HEK293 (cell line): ENCODE results near the gene HSPA2.

Source experiments
- BCL6B ChIP-seq: fragments of 450-650 bp; formaldehyde crosslinking; IDR thresholded peaks from 2 replicates; pipeline ENCODE4 v1.5.1; 2017; ENCODE audit warnings: missing biosample characterization, missing genetic modification characterization
- HIC1 ChIP-seq: fragments of 450-650 bp; formaldehyde crosslinking; IDR thresholded peaks from 2 replicates; pipeline ENCODE4 v1.5.1; 2016; ENCODE audit warnings: missing biosample characterization, missing genetic modification characterization
- INSM2 ChIP-seq: fragments of 450-650 bp; formaldehyde crosslinking; IDR thresholded peaks from 2 replicates; pipeline ENCODE4 v1.5.1; 2016; ENCODE audit warnings: missing biosample characterization, missing genetic modification characterization
- KLF16 ChIP-seq: fragments of 450-650 bp; formaldehyde crosslinking; IDR thresholded peaks from 2 replicates; pipeline ENCODE4 v1.5.1; 2017; ENCODE audit warnings: missing biosample characterization, missing genetic modification characterization
- KLF17 ChIP-seq: fragments of 450-650 bp; formaldehyde crosslinking; IDR thresholded peaks from 2 replicates; pipeline ENCODE4 v1.5.1; 2016; ENCODE audit warnings: missing biosample characterization, missing genetic modification characterization
- KLF9 ChIP-seq: fragments of 450-650 bp; formaldehyde crosslinking; IDR thresholded peaks from 2 replicates; pipeline ENCODE4 v1.5.1; 2016; ENCODE audit warnings: missing biosample characterization, missing genetic modification characterization, low read depth
- MZF1 ChIP-seq: fragments of 450-650 bp; formaldehyde crosslinking; IDR thresholded peaks from 2 replicates; pipeline ENCODE4 v1.5.1; 2017; ENCODE audit warnings: missing biosample characterization, missing genetic modification characterization, borderline replicate concordance
- PRDM1 ChIP-seq: fragments of 450-650 bp; formaldehyde crosslinking; IDR thresholded peaks from 2 replicates; pipeline ENCODE4; 2016; ENCODE audit warnings: missing biosample characterization, missing genetic modification characterization
- PRDM4 ChIP-seq: fragments of 450-650 bp; formaldehyde crosslinking; IDR thresholded peaks from 2 replicates; pipeline ENCODE4 v1.5.1; 2017; ENCODE audit warnings: missing biosample characterization, missing genetic modification characterization
- SCRT1 ChIP-seq: fragments of 450-650 bp; formaldehyde crosslinking; IDR thresholded peaks from 2 replicates; pipeline ENCODE4 v1.5.1; 2016; ENCODE audit warnings: missing biosample characterization, missing genetic modification characterization, borderline replicate concordance
- ZBTB17 ChIP-seq: fragments of 450-650 bp; formaldehyde crosslinking; IDR thresholded peaks from 2 replicates; pipeline ENCODE4 v1.5.1; 2016; ENCODE audit warnings: missing biosample characterization, missing genetic modification characterization
- ZBTB6 ChIP-seq: fragments of 450-650 bp; formaldehyde crosslinking; IDR thresholded peaks from 2 replicates; pipeline ENCODE4 v1.5.1; 2017; ENCODE audit warnings: missing biosample characterization, missing genetic modification characterization
- ZNF155 ChIP-seq: fragments of 450-650 bp; formaldehyde crosslinking; IDR thresholded peaks from 2 replicates; pipeline ENCODE4 v1.5.1; 2016; ENCODE audit warnings: missing biosample characterization, missing genetic modification characterization
- ZNF169 ChIP-seq: fragments of 450-650 bp; formaldehyde crosslinking; IDR thresholded peaks from 2 replicates; pipeline ENCODE4 v1.5.1; 2016; ENCODE audit warnings: missing biosample characterization, missing genetic modification characterization
- ZNF280D ChIP-seq: fragments of 450-650 bp; formaldehyde crosslinking; IDR thresholded peaks from 2 replicates; pipeline ENCODE4 v1.5.1; 2016; ENCODE audit warnings: missing biosample characterization, missing genetic modification characterization
- ZNF292 ChIP-seq: fragments of 450-650 bp; formaldehyde crosslinking; IDR thresholded peaks from 2 replicates; pipeline ENCODE4 v1.5.1; 2016; ENCODE audit warnings: low read depth, missing biosample characterization, missing genetic modification characterization, borderline replicate concordance
- ZNF449 ChIP-seq: fragments of 450-650 bp; formaldehyde crosslinking; IDR thresholded peaks from 2 replicates; pipeline ENCODE4 v1.5.1; 2017; ENCODE audit warnings: missing biosample characterization, mild to moderate bottlenecking, missing genetic modification characterization, moderate library complexity
- ZNF664 ChIP-seq: fragments of 450-650 bp; formaldehyde crosslinking; IDR thresholded peaks from 2 replicates; pipeline ENCODE4 v1.5.1; 2016; ENCODE audit warnings: missing biosample characterization, missing genetic modification characterization
- ZNF704 ChIP-seq: fragments of 450-650 bp; formaldehyde crosslinking; IDR thresholded peaks from 2 replicates; pipeline ENCODE4 v1.5.1; 2016; ENCODE audit warnings: missing biosample characterization, missing genetic modification characterization

HSPA2 gene

GRCh38 chr14:64504897-64505794 is 35.4 kb upstream of the HSPA2 start (continued):
- TF ChIP-seq ZBTB17 (tag by site-specific recombination) (no peak), ZNF280D (tag by site-specific recombination) (no peak), MZF1 (tag by site-specific recombination) (no peak), HIC1 (tag by site-specific recombination) (no peak), PRDM1 (tag by site-specific recombination) (no peak), ZNF704 (tag by site-specific recombination) (no peak), SCRT1 (no peak), ZNF449 (tag by site-specific recombination) (no peak), KLF16 (tag by site-specific recombination) (no peak), ZBTB6 (tag by site-specific recombination) (no peak), ZNF292 (no peak), KLF9 (tag by site-specific recombination) (no peak), INSM2 (tag by site-specific recombination) (no peak), ZNF169 (no peak), KLF17 (no peak), ZNF155 (no peak), PRDM4 (tag by site-specific recombination) (no peak), ZNF664 (no peak), BCL6B (tag by site-specific recombination) (no peak)
